ENCODE data around the gene FGD2.

Gene FGD2

DNA sequence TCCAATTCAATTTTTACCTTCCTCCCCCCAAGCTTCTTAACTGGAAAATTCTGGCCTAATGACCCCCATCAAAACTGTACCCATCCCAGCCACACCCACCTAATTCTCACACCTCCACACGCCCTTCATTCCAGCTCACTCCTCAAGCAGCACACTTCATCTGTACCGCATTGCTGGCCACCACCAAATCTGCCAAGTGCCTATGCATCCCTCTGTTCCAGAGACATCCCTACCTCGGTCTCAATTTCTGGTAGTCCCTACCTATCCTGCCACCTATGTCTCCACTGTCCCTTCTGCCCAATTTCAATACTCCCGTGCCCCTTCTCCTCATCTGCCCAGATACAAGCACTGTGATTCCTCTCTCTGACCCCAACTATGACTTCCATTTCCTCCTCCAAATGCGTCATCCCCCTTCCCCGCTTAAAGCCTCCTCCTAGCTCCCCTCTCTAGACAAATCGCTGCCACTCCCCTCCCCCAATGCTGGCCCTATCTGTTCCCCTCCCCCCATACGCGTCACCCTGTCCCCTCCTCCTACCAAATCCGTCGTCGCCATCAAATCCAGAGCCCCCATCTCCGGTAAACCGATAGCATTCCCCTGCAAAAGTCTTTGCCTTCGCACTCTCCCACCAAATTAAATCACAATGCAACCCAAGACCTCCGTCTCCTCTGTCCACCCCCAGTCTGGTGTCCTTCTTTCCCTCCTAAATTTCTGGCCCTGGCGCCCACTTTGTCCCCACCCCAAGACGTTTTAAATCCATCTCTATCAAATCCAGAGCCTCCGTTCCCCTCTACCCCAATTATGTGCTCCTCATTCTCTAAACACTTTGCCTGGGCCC lies 20.7 kb upstream of the FGD2 start:
- peak overlapping the region; percentile 23 for H2BK5ac ChIP-seq (ENCODE audit: low read length)
- H2AK5ac ChIP-seq (ENCODE audit: low read length) = peak overlapping the region; percentile 2
- H3K18ac ChIP-seq (ENCODE audit: low read length) = peak overlapping the region; percentile 43
- H3K9ac ChIP-seq (ENCODE audit: low read length) = peak overlapping the region; percentile 100
- H3K36me3 ChIP-seq (ENCODE audit: control insufficient read depth, insufficient read depth, low read length) = peaks cover 1% of the 10 kb centered on the region
- peaks cover 22% of the 10 kb centered on the region for H3K4me1 ChIP-seq (ENCODE audit: control insufficient read depth, low read depth, low read length)
- H3K27ac ChIP-seq (ENCODE audit: low read depth, low read length) = peak overlapping the region; percentile 45
- peak overlapping the region; percentile 99 for H3K4me3 ChIP-seq (ENCODE audit: low read length)
- no peak overlapping the region for H3K23ac ChIP-seq (ENCODE audit: low read length)
- H4K5ac ChIP-seq (ENCODE audit: low read length) = no peak overlapping the region
- peaks cover 59% of the 10 kb centered on the region for H3K79me2 ChIP-seq (ENCODE audit: control insufficient read depth, insufficient read depth, low read length)
- H2BK120ac ChIP-seq (ENCODE audit: low read depth, low read length) = no peak overlapping the region
- H3K27me3 ChIP-seq (ENCODE audit: insufficient read depth, low read length, poor library complexity) = no peaks in the 10 kb centered on the region
- H3K79me1 ChIP-seq (ENCODE audit: low read length) = peaks cover 26% of the 10 kb centered on the region
- H3K4me2 ChIP-seq (ENCODE audit: low read length) = peak overlapping the region; percentile 45
- peak overlapping the region; percentile 29 for H3K4ac ChIP-seq (ENCODE audit: low read depth, low read length)
- H2BK15ac ChIP-seq (replicated peaks; ENCODE audit: low read depth) = no peak overlapping the region
- peak overlapping the region; percentile 100 for H3K56ac ChIP-seq (ENCODE audit: low read length)
- no CpG with 5 or more reads among the region's 19 CpGs for WGBS (ENCODE audit: extremely low coverage, insufficient coverage, low lambda C conversion rate)
- peak; percentile 92 for DNase-seq
- no peak overlapping the region for H4K8ac ChIP-seq (ENCODE audit: low read depth, low read length)

DNA sequence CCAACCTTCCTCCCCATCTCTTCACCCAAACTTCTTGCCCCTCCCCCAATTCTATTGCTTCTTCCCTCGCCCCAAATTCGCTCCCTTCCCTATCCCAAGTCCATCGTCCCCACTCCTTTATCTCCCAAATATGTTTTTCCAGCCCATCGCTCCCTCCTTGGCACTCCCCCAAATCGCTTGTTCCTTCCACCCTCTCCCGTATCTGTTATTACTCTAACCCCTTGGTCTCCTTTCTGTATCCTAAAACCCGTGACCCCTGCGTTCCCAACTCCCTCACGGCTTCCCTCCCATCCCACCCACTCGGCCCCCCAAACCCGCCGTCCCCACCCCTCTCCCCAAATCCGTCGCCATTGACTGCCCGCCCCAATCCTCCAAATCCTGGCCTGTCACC lies 20.0 kb upstream of the FGD2 start:
- Histone ChIP-seq H3K79me2 (ENCODE audit: control insufficient read depth, insufficient read depth, low read length) (peaks cover 53% of the 10 kb centered on the region), H3K27ac (ENCODE audit: low read depth, low read length) (peak overlapping the region; percentile 45), H2BK5ac (ENCODE audit: low read length) (peak overlapping the region; percentile 88), H4K8ac (ENCODE audit: low read depth, low read length) (no peak overlapping the region), H3K79me1 (ENCODE audit: low read length) (peaks cover 22% of the 10 kb centered on the region), H2AK5ac (ENCODE audit: low read length) (peak overlapping the region; percentile 93), H3K23ac (ENCODE audit: low read length) (peak overlapping the region; percentile 100), H2BK15ac (replicated peaks; ENCODE audit: low read depth) (no peak overlapping the region), H3K4me3 (ENCODE audit: low read length) (peak overlapping the region; percentile 99), H3K56ac (ENCODE audit: low read length) (peak overlapping the region; percentile 100), H3K9ac (ENCODE audit: low read length) (peak overlapping the region; percentile 100), H3K4me1 (ENCODE audit: control insufficient read depth, low read depth, low read length) (peaks cover 22% of the 10 kb centered on the region), H3K4ac (ENCODE audit: low read depth, low read length) (peak overlapping the region; percentile 65), H3K18ac (ENCODE audit: low read length) (peak overlapping the region; percentile 43), H4K5ac (ENCODE audit: low read length) (no peak overlapping the region), H3K4me2 (ENCODE audit: low read length) (peak overlapping the region; percentile 45), H2BK120ac (ENCODE audit: low read depth, low read length) (no peak overlapping the region), H3K27me3 (ENCODE audit: insufficient read depth, low read length, poor library complexity) (no peaks in the 10 kb centered on the region), H3K36me3 (ENCODE audit: control insufficient read depth, insufficient read depth, low read length) (peaks cover 1% of the 10 kb centered on the region)
- DNase-seq = no peak
- WGBS (ENCODE audit: extremely low coverage, insufficient coverage, low lambda C conversion rate) = no CpG with 5 or more reads among the region's 15 CpGs

DNA sequence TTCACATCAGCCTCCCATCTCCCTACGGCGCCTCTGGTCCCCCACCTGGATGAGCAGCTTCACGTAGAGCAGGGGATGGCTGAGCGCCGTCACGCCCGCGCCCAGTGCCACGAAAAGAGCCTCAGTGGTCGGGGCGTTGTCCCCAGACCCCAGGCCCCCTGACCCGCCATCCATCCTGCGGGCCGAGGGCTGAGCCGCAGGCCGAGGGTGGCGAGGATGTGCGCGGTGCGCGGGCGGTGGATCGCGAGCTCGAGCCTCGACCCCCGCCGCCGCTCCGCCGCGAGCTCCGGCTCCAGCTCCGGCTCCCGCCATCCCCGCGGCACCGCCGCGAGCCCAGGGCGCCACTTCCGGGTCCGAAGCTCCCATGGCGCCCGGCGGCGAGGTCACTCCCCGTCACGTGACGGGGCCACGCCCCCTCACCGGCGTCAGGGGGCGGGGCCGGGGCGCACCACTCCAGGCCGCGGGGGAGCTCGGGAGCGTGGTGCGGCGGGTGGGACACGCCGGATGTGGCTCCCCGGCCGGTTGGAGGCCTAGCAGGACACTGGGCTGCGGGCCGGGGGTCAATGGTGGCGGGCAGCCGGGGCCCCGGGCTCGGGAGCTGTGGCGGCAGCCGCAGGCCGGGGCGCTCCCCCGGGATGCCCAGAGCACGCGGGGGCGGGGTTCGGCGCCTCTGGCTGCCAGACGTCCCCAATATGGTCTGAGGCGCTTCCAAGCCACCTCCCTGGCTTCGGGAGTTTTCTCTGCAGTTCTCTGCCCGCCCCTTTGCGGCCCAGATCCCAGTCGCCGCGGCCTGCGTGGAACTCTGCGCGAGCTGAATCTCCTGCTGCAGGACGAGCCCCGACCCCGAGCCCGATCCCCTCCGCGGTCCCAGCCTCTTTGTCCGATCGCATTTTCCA lies 19.4 kb upstream of the FGD2 start, which contains the start of gene MTCH1:
Gene MTCH1 (minus strand): TSS at position 389 of the 896 bp plus-strand sequence. CDS start 23 bp downstream, at position 366.
- peak; percentile 92 for DNase-seq
- peaks cover 22% of the 10 kb centered on the region for H3K4me1 ChIP-seq (ENCODE audit: control insufficient read depth, low read depth, low read length)
- H3K56ac ChIP-seq (ENCODE audit: low read length) = peak within 1 kb of the TSS; percentile 100
- peaks cover 17% of the 10 kb centered on the region for H3K79me1 ChIP-seq (ENCODE audit: low read length)
- H2BK5ac ChIP-seq (ENCODE audit: low read length) = peak within 1 kb of the TSS; percentile 88
- peak within 1 kb of the TSS; percentile 92 for H3K18ac ChIP-seq (ENCODE audit: low read length)
- peaks cover 46% of the 10 kb centered on the region for H3K79me2 ChIP-seq (ENCODE audit: control insufficient read depth, insufficient read depth, low read length)
- no CpG with 5 or more reads among the region's 101 CpGs for WGBS (ENCODE audit: extremely low coverage, insufficient coverage, low lambda C conversion rate)
- H3K9ac ChIP-seq (ENCODE audit: low read length) = peak within 1 kb of the TSS; percentile 100
- peak within 1 kb of the TSS; percentile 65 for H2BK120ac ChIP-seq (ENCODE audit: low read depth, low read length)
- peaks cover 1% of the 10 kb centered on the region for H3K36me3 ChIP-seq (ENCODE audit: control insufficient read depth, insufficient read depth, low read length)
- peak within 1 kb of the TSS; percentile 88 for H4K8ac ChIP-seq (ENCODE audit: low read depth, low read length)
- H3K4ac ChIP-seq (ENCODE audit: low read depth, low read length) = peak within 1 kb of the TSS; percentile 65
- H3K4me2 ChIP-seq (ENCODE audit: low read length) = peak within 1 kb of the TSS; percentile 75
- peak within 1 kb of the TSS; percentile 100 for H3K23ac ChIP-seq (ENCODE audit: low read length)
- peak within 1 kb of the TSS; percentile 72 for H3K27ac ChIP-seq (ENCODE audit: low read depth, low read length)
- H2BK15ac ChIP-seq (replicated peaks; ENCODE audit: low read depth) = no peak within 1 kb of the TSS
- peak within 1 kb of the TSS; percentile 47 for H4K5ac ChIP-seq (ENCODE audit: low read length)
- peak within 1 kb of the TSS; percentile 93 for H2AK5ac ChIP-seq (ENCODE audit: low read length)
- peak within 1 kb of the TSS; percentile 99 for H3K4me3 ChIP-seq (ENCODE audit: low read length)
- no peaks in the 10 kb centered on the region for H3K27me3 ChIP-seq (ENCODE audit: insufficient read depth, low read length, poor library complexity)

DNA sequence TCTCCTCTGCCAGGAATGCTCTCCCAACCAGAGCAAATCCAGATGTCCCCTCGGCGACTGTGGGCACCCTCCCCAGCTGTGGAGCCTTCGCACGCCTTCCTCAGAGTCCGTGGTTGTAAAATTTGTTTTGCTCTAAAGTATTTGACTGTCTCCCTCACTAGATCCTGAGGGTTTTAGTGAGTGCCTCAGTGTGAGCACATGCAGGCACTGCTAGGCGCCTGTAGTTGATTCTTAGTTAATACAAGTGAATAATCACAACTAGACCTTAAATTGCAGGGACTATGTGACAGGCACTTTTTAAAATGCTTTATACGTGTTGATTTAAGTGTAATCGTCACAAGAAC lies 18.8 kb upstream of the FGD2 start:
- H3K23ac ChIP-seq (ENCODE audit: low read length) = no peak overlapping the region
- H3K36me3 ChIP-seq (ENCODE audit: control insufficient read depth, insufficient read depth, low read length) = peaks cover 1% of the 10 kb centered on the region
- H3K4ac ChIP-seq (ENCODE audit: low read depth, low read length) = peak overlapping the region; percentile 48
- no peak overlapping the region for H2BK5ac ChIP-seq (ENCODE audit: low read length)
- H2BK120ac ChIP-seq (ENCODE audit: low read depth, low read length) = peak overlapping the region; percentile 65
- peak overlapping the region; percentile 47 for H4K5ac ChIP-seq (ENCODE audit: low read length)
- peak overlapping the region; percentile 92 for H3K56ac ChIP-seq (ENCODE audit: low read length)
- DNase-seq = no peak
- H3K9ac ChIP-seq (ENCODE audit: low read length) = peak overlapping the region; percentile 94
- peak overlapping the region; percentile 60 for H3K27ac ChIP-seq (ENCODE audit: low read depth, low read length)
- peaks cover 22% of the 10 kb centered on the region for H3K4me1 ChIP-seq (ENCODE audit: control insufficient read depth, low read depth, low read length)
- no CpG with 5 or more reads among the region's 8 CpGs for WGBS (ENCODE audit: extremely low coverage, insufficient coverage, low lambda C conversion rate)
- peaks cover 40% of the 10 kb centered on the region for H3K79me2 ChIP-seq (ENCODE audit: control insufficient read depth, insufficient read depth, low read length)
- H2AK5ac ChIP-seq (ENCODE audit: low read length) = no peak overlapping the region
- peak overlapping the region; percentile 88 for H4K8ac ChIP-seq (ENCODE audit: low read depth, low read length)
- H3K79me1 ChIP-seq (ENCODE audit: low read length) = peaks cover 16% of the 10 kb centered on the region
- peak overlapping the region; percentile 75 for H3K4me2 ChIP-seq (ENCODE audit: low read length)
- no peak overlapping the region for H2BK15ac ChIP-seq (replicated peaks; ENCODE audit: low read depth)
- no peaks in the 10 kb centered on the region for H3K27me3 ChIP-seq (ENCODE audit: insufficient read depth, low read length, poor library complexity)
- H3K18ac ChIP-seq (ENCODE audit: low read length) = peak overlapping the region; percentile 92
- peak overlapping the region; percentile 78 for H3K4me3 ChIP-seq (ENCODE audit: low read length)

DNA sequence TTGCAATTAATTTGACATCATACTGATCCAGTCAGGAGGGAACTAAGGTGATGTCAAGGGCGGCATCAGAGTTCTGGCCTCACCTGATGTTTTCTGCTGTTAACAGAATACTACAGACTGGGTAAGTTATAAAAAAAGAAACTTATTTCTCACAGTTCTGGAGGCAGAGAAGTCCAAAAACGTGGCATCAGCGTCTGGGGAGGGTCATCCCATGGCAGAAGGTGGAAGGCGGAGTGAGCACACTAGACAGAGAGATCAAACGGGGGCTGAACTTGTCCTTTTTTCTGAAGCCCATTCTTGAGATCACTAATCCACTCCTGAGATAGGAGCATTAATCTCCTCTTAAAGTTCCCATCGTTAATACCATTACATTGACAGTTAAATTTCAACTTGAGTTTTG lies 16.2 kb upstream of the FGD2 start:
- peaks cover 8% of the 10 kb centered on the region for H3K4me1 ChIP-seq (ENCODE audit: control insufficient read depth, low read depth, low read length)
- no peak overlapping the region for H3K4me2 ChIP-seq (ENCODE audit: low read length)
- H3K79me2 ChIP-seq (ENCODE audit: control insufficient read depth, insufficient read depth, low read length) = peaks cover 16% of the 10 kb centered on the region
- H2BK5ac ChIP-seq (ENCODE audit: low read length) = no peak overlapping the region
- no peak overlapping the region for H3K18ac ChIP-seq (ENCODE audit: low read length)
- no peak overlapping the region for H4K5ac ChIP-seq (ENCODE audit: low read length)
- H3K36me3 ChIP-seq (ENCODE audit: control insufficient read depth, insufficient read depth, low read length) = no peaks in the 10 kb centered on the region
- DNase-seq = no peak
- H2BK15ac ChIP-seq (replicated peaks; ENCODE audit: low read depth) = no peak overlapping the region
- H3K56ac ChIP-seq (ENCODE audit: low read length) = no peak overlapping the region
- H3K23ac ChIP-seq (ENCODE audit: low read length) = no peak overlapping the region
- H3K79me1 ChIP-seq (ENCODE audit: low read length) = peaks cover under 1% of the 10 kb centered on the region
- H3K27ac ChIP-seq (ENCODE audit: low read depth, low read length) = no peak overlapping the region
- no peaks in the 10 kb centered on the region for H3K27me3 ChIP-seq (ENCODE audit: insufficient read depth, low read length, poor library complexity)
- H3K4ac ChIP-seq (ENCODE audit: low read depth, low read length) = no peak overlapping the region
- no peak overlapping the region for H2BK120ac ChIP-seq (ENCODE audit: low read depth, low read length)
- H4K8ac ChIP-seq (ENCODE audit: low read depth, low read length) = no peak overlapping the region
- WGBS (ENCODE audit: extremely low coverage, insufficient coverage, low lambda C conversion rate) = no CpG with 5 or more reads among the region's 6 CpGs
- no peak overlapping the region for H3K4me3 ChIP-seq (ENCODE audit: low read length)
- no peak overlapping the region for H3K9ac ChIP-seq (ENCODE audit: low read length)
- no peak overlapping the region for H2AK5ac ChIP-seq (ENCODE audit: low read length)
